OCI-LY1 (cell line): Measurements from ENCODE around the gene PSMG4.

Source experiments
- H2AFZ ChIP-seq: fragments of 200-600 bp; sonication (generic), shearing (Covaris generic); 2 replicates; pipeline ENCODE4 v1.6.0; 2014; ENCODE audit warnings: antibody characterized with exemption, mild to moderate bottlenecking, low read length
- H3F3A ChIP-seq: fragments of 200-600 bp; sonication (generic), shearing (Covaris generic); 2 replicates; pipeline ENCODE4 v1.6.0; 2014; ENCODE audit warnings: mild to moderate bottlenecking, antibody characterized with exemption, low read length, moderate library complexity; ENCODE audit not compliant: insufficient read depth
- H3K27ac ChIP-seq: fragments of 200-600 bp; sonication (generic); 2 replicates; pipeline ENCODE4 v1.5.1; 2014; ENCODE audit warnings: low read length, mixed run types, mild to moderate bottlenecking, low read depth; ENCODE audit not compliant: poor library complexity, severe bottlenecking
- H3K27me3 ChIP-seq: fragments of 200-600 bp; sonication (generic); 2 replicates; pipeline ENCODE4 v1.6.0; 2014; ENCODE audit warnings: antibody characterized with exemption, mild to moderate bottlenecking, low read length, moderate library complexity; ENCODE audit not compliant: insufficient read depth
- H3K36me3 ChIP-seq: fragments of 200-600 bp; sonication (generic); 2 replicates; pipeline ENCODE4 v1.6.1; 2014; ENCODE audit warnings: mild to moderate bottlenecking, antibody characterized with exemption, low read length, moderate library complexity, mixed read lengths; ENCODE audit not compliant: insufficient read depth
- H3K4me1 ChIP-seq: fragments of 200-600 bp; sonication (generic); 2 replicates; pipeline ENCODE4 v1.5.1; 2014; ENCODE audit warnings: mild to moderate bottlenecking, low read length, moderate library complexity; ENCODE audit not compliant: insufficient read depth, severe bottlenecking
- H3K4me2 ChIP-seq: fragments of 200-600 bp; sonication (generic), shearing (Covaris generic); 2 replicates; pipeline ENCODE4 v1.6.1; 2014; ENCODE audit warnings: low read length
- H3K4me3 ChIP-seq: fragments of 200-600 bp; sonication (generic); 2 replicates; pipeline ENCODE4 v1.5.1; 2014; ENCODE audit warnings: low read length, low read depth, mild to moderate bottlenecking, mixed read lengths; ENCODE audit not compliant: poor library complexity, severe bottlenecking
- H3K79me2 ChIP-seq: fragments of 200-600 bp; shearing (Covaris generic); 2 replicates; pipeline ENCODE4 v1.6.1; 2016; ENCODE audit warnings: mixed run types, low read length, mixed read lengths; ENCODE audit not compliant: insufficient read depth
- H3K9ac ChIP-seq: fragments of 200-600 bp; sonication (generic), shearing (Covaris generic); 2 replicates; pipeline ENCODE4 v1.6.1; 2014; ENCODE audit warnings: mild to moderate bottlenecking, low read length, mixed read lengths
- H3K9me2 ChIP-seq: fragments of 200-600 bp; sonication (generic), shearing (Covaris generic); 2 replicates; pipeline ENCODE4 v1.6.1; 2014; ENCODE audit warnings: low read depth, mild to moderate bottlenecking, low read length, mixed read lengths
- H3K9me3 ChIP-seq: fragments of 200-600 bp; shearing (Covaris generic); 2 replicates; pipeline ENCODE4 v1.6.1; 2014; ENCODE audit warnings: low read length, mixed read lengths
- H4K20me1 ChIP-seq: fragments of 200-600 bp; sonication (generic), shearing (Covaris generic); 2 replicates; pipeline ENCODE4 v1.6.0; 2016; ENCODE audit warnings: mild to moderate bottlenecking, low read length; ENCODE audit not compliant: insufficient read depth
- CTCF ChIP-seq: fragments of 200-600 bp; sonication (generic), shearing (Covaris generic); IDR thresholded peaks from 2 replicates; pipeline ENCODE4 v1.5.1; 2017; ENCODE audit warnings: mild to moderate bottlenecking, antibody characterized with exemption, low read length, moderate library complexity, mixed read lengths
- EZH2 ChIP-seq: fragments of 200-600 bp; sonication (generic), shearing (Covaris generic); IDR thresholded peaks from 2 replicates; pipeline ENCODE4 v1.8.0; 2017; ENCODE audit warnings: borderline replicate concordance, mixed run types, mild to moderate bottlenecking, antibody characterized with exemption, low read length, moderate library complexity, mixed read lengths

Gene PSMG4

GRCh38 chr6:3260296-3260695 lies 1.5 kb downstream of the PSMG4 start:
- TF ChIP-seq EZH2 = no peak
- no peak for TF ChIP-seq CTCF
- no peaks in the 10 kb centered on the region for H4K20me1 ChIP-seq
- no peaks in the 10 kb centered on the region for H3F3A ChIP-seq
- no peaks in the 10 kb centered on the region for H3K9me3 ChIP-seq
- peaks cover 24% of the 10 kb centered on the region for H3K4me1 ChIP-seq
- no peaks in the 10 kb centered on the region for H3K9me2 ChIP-seq
- H2AFZ ChIP-seq = no peak overlapping the region
- peaks cover 41% of the 10 kb centered on the region for H3K36me3 ChIP-seq
- no peak overlapping the region for H3K27ac ChIP-seq
- H3K9ac ChIP-seq = no peak overlapping the region
- H3K79me2 ChIP-seq = peaks cover 32% of the 10 kb centered on the region
- H3K4me2 ChIP-seq = peak overlapping the region; percentile 63
- H3K27me3 ChIP-seq = no peaks in the 10 kb centered on the region
- H3K4me3 ChIP-seq = peak overlapping the region; percentile 86

- Histone ChIP-seq H3K4me2 (peak overlapping the region; percentile 63), H3K4me3 (peak overlapping the region; percentile 86), H3K4me1 (peaks cover 24% of the 10 kb centered on the region), H3K9ac (no peak overlapping the region), H3F3A (no peaks in the 10 kb centered on the region), H3K27me3 (no peaks in the 10 kb centered on the region), H3K79me2 (peaks cover 32% of the 10 kb centered on the region), H3K9me3 (no peaks in the 10 kb centered on the region), H3K36me3 (peaks cover 46% of the 10 kb centered on the region), H2AFZ (no peak overlapping the region), H3K9me2 (no peaks in the 10 kb centered on the region), H3K27ac (no peak overlapping the region), H4K20me1 (no peaks in the 10 kb centered on the region)
- no peak for TF ChIP-seq CTCF
- TF ChIP-seq EZH2 = no peak
Observed at GRCh38 chr6:3260772-3261517, 2.2 kb downstream of the PSMG4 start.

- TF ChIP-seq CTCF = no peak
- TF ChIP-seq EZH2 = no peak
- Histone ChIP-seq H3K4me2 (no peak overlapping the region; the same call in 1 of the 2 replicates), H3K9me3 (no peaks in the 10 kb centered on the region), H3K27ac (no peak overlapping the region), H3K4me1 (peaks cover 24% of the 10 kb centered on the region), H2AFZ (no peak overlapping the region), H3K4me3 (no peak overlapping the region), H3K9me2 (no peaks in the 10 kb centered on the region), H3K27me3 (no peaks in the 10 kb centered on the region), H3K9ac (no peak overlapping the region), H3F3A (no peaks in the 10 kb centered on the region), H4K20me1 (no peaks in the 10 kb centered on the region), H3K79me2 (peaks cover 32% of the 10 kb centered on the region), H3K36me3 (peaks cover 51% of the 10 kb centered on the region)
Observed at GRCh38 chr6:3261518-3261820, 2.7 kb downstream of the PSMG4 start.
